ENCODE data around the gene DAP.

DNA sequence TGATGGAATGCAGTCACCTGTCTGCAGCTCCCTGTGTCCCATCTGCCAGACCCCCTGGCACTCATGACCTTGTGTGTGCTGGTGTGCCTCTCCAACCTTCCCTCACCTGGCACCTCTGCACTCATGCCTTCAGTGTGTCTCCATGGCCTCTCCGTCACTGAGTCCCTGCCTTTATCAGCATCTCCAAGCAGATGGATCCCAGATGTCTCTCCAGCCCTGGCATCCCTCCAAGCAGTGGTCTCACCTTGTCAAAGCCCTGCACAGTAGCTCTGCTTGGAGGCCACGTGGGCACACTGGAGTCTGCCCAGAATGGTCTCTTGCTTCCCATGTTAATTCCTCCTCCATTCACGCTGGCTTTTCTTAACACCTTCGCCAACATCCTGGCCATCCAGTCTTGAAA is 84.8 kb downstream of the DAP start:
- TF ChIP-seq, protein P1, sequence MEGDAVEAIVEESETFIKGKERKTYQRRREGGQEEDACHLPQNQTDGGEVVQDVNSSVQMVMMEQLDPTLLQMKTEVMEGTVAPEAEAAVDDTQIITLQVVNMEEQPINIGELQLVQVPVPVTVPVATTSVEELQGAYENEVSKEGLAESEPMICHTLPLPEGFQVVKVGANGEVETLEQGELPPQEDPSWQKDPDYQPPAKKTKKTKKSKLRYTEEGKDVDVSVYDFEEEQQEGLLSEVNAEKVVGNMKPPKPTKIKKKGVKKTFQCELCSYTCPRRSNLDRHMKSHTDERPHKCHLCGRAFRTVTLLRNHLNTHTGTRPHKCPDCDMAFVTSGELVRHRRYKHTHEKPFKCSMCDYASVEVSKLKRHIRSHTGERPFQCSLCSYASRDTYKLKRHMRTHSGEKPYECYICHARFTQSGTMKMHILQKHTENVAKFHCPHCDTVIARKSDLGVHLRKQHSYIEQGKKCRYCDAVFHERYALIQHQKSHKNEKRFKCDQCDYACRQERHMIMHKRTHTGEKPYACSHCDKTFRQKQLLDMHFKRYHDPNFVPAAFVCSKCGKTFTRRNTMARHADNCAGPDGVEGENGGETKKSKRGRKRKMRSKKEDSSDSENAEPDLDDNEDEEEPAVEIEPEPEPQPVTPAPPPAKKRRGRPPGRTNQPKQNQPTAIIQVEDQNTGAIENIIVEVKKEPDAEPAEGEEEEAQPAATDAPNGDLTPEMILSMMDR (IDR thresholded peaks at IDR 0.05; ENCODE audit: borderline replicate concordance, extremely low read depth, low read length, poor library complexity, severe bottlenecking), result no peak
- TF ChIP-seq EZH2 (IDR thresholded peaks at IDR 0.05; ENCODE audit: borderline replicate concordance, low read depth, low read length, severe bottlenecking), result no peak
